Neural cell (in vitro differentiated cells): ENCODE measurements around the gene ZNF224. TPM values are rescaled to one million over a fixed set of nuclear protein-coding genes. Genes with fewer than 3 reads are reported as not detected.

Experiments
- H2AFZ ChIP-seq: fragments of 200-600, 300-800 bp; sonication (generic), shearing (Covaris generic); 2 replicates; pipeline ENCODE4 v1.6.0; 2014; ENCODE audit warnings: low read depth, mild to moderate bottlenecking, antibody characterized with exemption, low read length, moderate library complexity
- H3F3A ChIP-seq: fragments of 200-600 bp; shearing (Covaris generic); 2 replicates; pipeline ENCODE4 v1.6.1; 2016; ENCODE audit warnings: mild to moderate bottlenecking, moderate library complexity, mixed read lengths, antibody characterized with exemption, low read length; ENCODE audit not compliant: insufficient read depth, poor library complexity, severe bottlenecking
- H3K27ac ChIP-seq: fragments of 200-600, 300-800 bp; sonication (generic), shearing (Covaris generic); 2 replicates; pipeline ENCODE4 v1.5.1; 2014; ENCODE audit warnings: mild to moderate bottlenecking, low read length, moderate library complexity
- H3K27me3 ChIP-seq: fragments of 300-800, 200-600 bp; sonication (generic), shearing (Covaris generic); 2 replicates; pipeline ENCODE4 v1.6.0; 2014; ENCODE audit warnings: mild to moderate bottlenecking, low read depth, low read length, moderate library complexity; ENCODE audit not compliant: insufficient read depth
- H3K36me3 ChIP-seq: fragments of 300-800, 200-600 bp; sonication (generic), shearing (Covaris generic); 2 replicates; pipeline ENCODE4 v1.5.1; 2014; ENCODE audit warnings: mild to moderate bottlenecking, antibody characterized with exemption, low read length, moderate library complexity; ENCODE audit not compliant: insufficient read depth
- H3K4me2 ChIP-seq: fragments of 300-800, 200-600 bp; sonication (generic), shearing (Covaris generic); 2 replicates; pipeline ENCODE4 v1.6.0; 2014; ENCODE audit warnings: mild to moderate bottlenecking, low read length
- H3K4me3 ChIP-seq: fragments of 300-800, 200-600 bp; sonication (generic), shearing (Covaris generic); 2 replicates; pipeline ENCODE4 v1.5.1; 2014; ENCODE audit warnings: mild to moderate bottlenecking, low read length, moderate library complexity
- H3K79me2 ChIP-seq: fragments of 200-600 bp; shearing (Covaris generic); replicated peaks from 2 replicates; pipeline ENCODE4 v1.6.0; 2014; ENCODE audit warnings: mild to moderate bottlenecking, low read length, moderate library complexity; ENCODE audit not compliant: insufficient read depth
- H3K9ac ChIP-seq: fragments of 300-800, 200-600 bp; sonication (generic), shearing (Covaris generic); 2 replicates; pipeline ENCODE4 v1.6.1; 2016; ENCODE audit warnings: mild to moderate bottlenecking, low read length, mixed read lengths
- H3K9me2 ChIP-seq: fragments of 200-600 bp; shearing (Covaris generic); 2 replicates; pipeline ENCODE4 v1.6.1; 2016; ENCODE audit warnings: mild to moderate bottlenecking, low read length, mixed read lengths; ENCODE audit not compliant: insufficient read depth
- H3K9me3 ChIP-seq: fragments of 200-600, 300-800 bp; sonication (generic), shearing (Covaris generic); 2 replicates; pipeline ENCODE4 v1.6.1; 2016; ENCODE audit warnings: mild to moderate bottlenecking, mixed run types, low read length, moderate library complexity, mixed read lengths
- H4K20me1 ChIP-seq: fragments of 200-600 bp; shearing (Covaris generic); 2 replicates; pipeline ENCODE4 v1.6.1; 2016; ENCODE audit warnings: mild to moderate bottlenecking, mixed run types; ENCODE audit not compliant: insufficient read depth
- CTCF ChIP-seq: fragments of 450-650 bp; IDR thresholded peaks from 2 replicates; pipeline ENCODE4 v1.5.1; 2014; ENCODE audit warnings: antibody characterized with exemption, mild to moderate bottlenecking, moderate library complexity; ENCODE audit not compliant: poor library complexity, severe bottlenecking
- EP300 ChIP-seq: fragments of 450-650 bp; conservative IDR thresholded peaks from 2 replicates; pipeline ENCODE4 v1.6.1; 2014; ENCODE audit warnings: antibody characterized with exemption, mild to moderate bottlenecking, moderate library complexity; ENCODE audit not compliant: poor library complexity, severe bottlenecking
- EZH2 ChIP-seq: fragments of 200-600, 300-800 bp; shearing (Covaris generic), sonication (generic); IDR thresholded peaks from 2 replicates; pipeline ENCODE4 v1.6.1; 2014; ENCODE audit warnings: antibody characterized with exemption, low read length, borderline replicate concordance, mild to moderate bottlenecking; ENCODE audit not compliant: insufficient read depth, poor library complexity, severe bottlenecking
- MXI1 ChIP-seq: fragments of 450-650 bp; conservative IDR thresholded peaks from 2 replicates; pipeline ENCODE4 v1.6.1; 2014; ENCODE audit warnings: antibody characterized with exemption, mild to moderate bottlenecking; ENCODE audit not compliant: poor library complexity, severe bottlenecking
- POLR2AphosphoS5 ChIP-seq: IDR thresholded peaks from 2 replicates; pipeline ENCODE4 v1.6.1; 2012
- RAD21 ChIP-seq: fragments of 450-650 bp; conservative IDR thresholded peaks from 2 replicates; pipeline ENCODE4 v1.6.1; 2014; ENCODE audit warnings: antibody characterized with exemption, mild to moderate bottlenecking, moderate library complexity
- REST ChIP-seq: IDR thresholded peaks from 2 replicates; pipeline ENCODE4 v1.6.1; 2012; ENCODE audit warnings: borderline replicate concordance
- SMC3 ChIP-seq: fragments of 450-650 bp; conservative IDR thresholded peaks from 2 replicates; pipeline ENCODE4 v1.6.1; 2014; ENCODE audit warnings: antibody characterized with exemption, mild to moderate bottlenecking, moderate library complexity; ENCODE audit not compliant: poor library complexity
- TAF1 ChIP-seq: IDR thresholded peaks from 2 replicates; pipeline ENCODE4 v1.6.1; 2012; ENCODE audit warnings: low read depth
- polyA plus RNA-seq: library from polyadenylated mRNA; depleted of rRNA; stranded (reverse); fragments of >200 nt; gene quantifications from 2 replicates; pipeline ENCODE4 v1.2.3, GENCODE V29; 2014

ZNF224 gene
- polyA plus RNA-seq, 1 donor from 2014 or later: 41.8 TPM

GRCh38 chr19:44059229-44059628 is 34.9 kb upstream of the ZNF224 start:
- H3K27me3 ChIP-seq: no peaks in the 10 kb centered on the region
- H3F3A ChIP-seq: no peaks in the 10 kb centered on the region
- peaks cover 16% of the 10 kb centered on the region for H3K36me3 ChIP-seq
- H3K27ac ChIP-seq: no peak overlapping the region
- H3K9me3 ChIP-seq: no peaks in the 10 kb centered on the region
- no peak overlapping the region for H3K4me2 ChIP-seq
- no peak overlapping the region for H3K9ac ChIP-seq
- peaks cover 4% of the 10 kb centered on the region for H3K79me2 ChIP-seq
- no peak overlapping the region for H3K4me3 ChIP-seq
- no peaks in the 10 kb centered on the region for H3K9me2 ChIP-seq
- TF ChIP-seq CTCF: no peak
- TF ChIP-seq REST: no peak
- no peak for TF ChIP-seq EZH2
- no peak for TF ChIP-seq TAF1
- no peak for TF ChIP-seq EP300
- no peak for TF ChIP-seq RAD21
- no peak for TF ChIP-seq SMC3
- TF ChIP-seq POLR2AphosphoS5: no peak
- TF ChIP-seq MXI1: no peak
- H2AFZ ChIP-seq: no peak overlapping the region
- no peaks in the 10 kb centered on the region for H4K20me1 ChIP-seq

- Histone ChIP-seq H3K4me3 (no peak overlapping the region), H2AFZ (no peak overlapping the region), H3K36me3 (peaks cover 27% of the 10 kb centered on the region), H3F3A (no peaks in the 10 kb centered on the region), H3K27me3 (no peaks in the 10 kb centered on the region), H3K4me2 (no peak overlapping the region), H3K9ac (no peak overlapping the region), H3K9me2 (no peaks in the 10 kb centered on the region), H3K9me3 (no peaks in the 10 kb centered on the region), H3K27ac (no peak overlapping the region), H4K20me1 (no peaks in the 10 kb centered on the region), H3K79me2 (no peaks in the 10 kb centered on the region)
- TF ChIP-seq POLR2AphosphoS5: no peak
- no peak for TF ChIP-seq MXI1
- no peak for TF ChIP-seq EP300
- no peak for TF ChIP-seq REST
- no peak for TF ChIP-seq EZH2
- no peak for TF ChIP-seq SMC3
- TF ChIP-seq TAF1: no peak
Observed at GRCh38 chr19:44061038-44061437, 33.1 kb upstream of the ZNF224 start.
